HG03442 (cell line): ENCODE measurements around the gene GRIA3.
"Not testable (repeated sequence)": the region's sequence is repeated elsewhere in the genome, so short reads cannot be mapped to it uniquely, and the experiment has no call there.

Experiments used
- ATAC-seq: cut with Tn5 transposase; IDR thresholded peaks from one replicate; pipeline ENCODE4 v1.9.1; 2021; ENCODE audit warnings: mild to moderate bottlenecking, moderate library complexity; ENCODE audit not compliant: unreplicated experiment

GRIA3 gene

DNA sequence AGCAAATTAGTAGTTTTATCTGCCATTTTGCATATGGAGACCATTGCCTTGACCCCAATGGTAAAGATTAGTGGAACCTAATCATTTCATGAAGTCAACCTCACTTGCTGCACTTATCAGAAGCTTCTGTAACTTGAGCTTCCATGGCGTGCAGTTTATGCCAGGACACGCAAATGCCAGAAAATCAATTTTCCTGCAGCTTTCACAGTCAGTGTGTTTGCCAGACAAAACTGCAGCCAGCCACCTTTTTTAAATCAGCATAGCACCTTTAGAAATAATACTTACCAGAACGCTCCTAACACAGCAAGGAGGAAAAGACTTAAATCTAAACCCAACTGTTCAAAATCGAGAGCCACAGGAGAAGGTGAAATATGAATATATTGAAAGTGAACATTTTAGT lies 265.3 kb downstream of the GRIA3 start:
- no peak for ATAC-seq

DNA sequence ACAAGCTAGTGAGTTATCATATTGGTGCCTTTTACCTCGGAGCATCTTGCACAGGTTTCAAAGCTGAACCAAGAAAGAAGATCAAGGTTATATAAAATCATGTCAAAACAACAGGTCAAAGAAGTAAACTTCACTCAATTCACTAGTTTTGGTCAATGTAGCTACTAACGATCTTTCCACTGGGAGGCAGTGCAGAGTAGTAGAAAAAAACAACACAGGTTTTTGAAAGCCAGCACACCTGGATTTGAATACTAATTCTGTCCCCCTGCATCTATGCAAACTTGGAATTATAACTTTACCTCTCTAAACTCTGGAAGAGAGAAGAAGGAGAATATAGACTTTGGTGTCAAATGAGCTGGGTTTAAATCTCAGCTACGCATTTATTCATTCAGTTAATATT lies 266.1 kb downstream of the GRIA3 start:
- ATAC-seq = no peak

DNA sequence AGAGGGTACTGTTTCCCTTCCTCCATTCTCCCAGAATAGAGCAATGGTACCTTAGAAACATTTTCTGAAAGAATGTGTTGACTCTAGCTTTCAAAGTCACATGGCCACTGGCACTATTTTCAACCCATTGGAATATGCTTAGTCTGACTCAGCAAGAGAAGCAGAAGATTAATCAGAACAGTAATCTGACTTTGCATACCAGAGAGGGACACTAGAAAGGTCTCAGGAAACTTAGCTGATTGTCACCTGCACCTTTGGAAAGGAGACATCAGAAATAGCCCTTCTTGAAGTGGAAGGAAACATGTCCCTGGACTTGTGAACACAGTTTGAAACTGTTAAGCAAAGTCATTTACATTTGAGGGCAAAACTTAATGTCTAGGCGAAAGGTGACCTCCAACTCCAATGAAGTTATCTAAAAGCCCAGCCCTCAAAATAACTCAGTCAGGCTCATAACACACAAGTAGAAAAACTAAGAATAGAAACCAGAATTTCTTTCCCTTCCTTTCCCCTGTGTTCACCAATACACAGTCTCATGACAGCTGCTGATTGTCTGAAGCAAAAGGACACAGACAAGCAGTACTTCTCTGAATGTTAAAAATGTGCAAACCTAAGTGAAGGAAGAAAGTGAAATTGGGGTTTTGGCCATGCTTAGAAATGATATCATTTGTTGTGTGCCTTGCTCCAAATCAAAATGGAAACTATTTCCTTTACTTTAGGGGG lies 270.8 kb downstream of the GRIA3 start:
- ATAC-seq = no peak

DNA sequence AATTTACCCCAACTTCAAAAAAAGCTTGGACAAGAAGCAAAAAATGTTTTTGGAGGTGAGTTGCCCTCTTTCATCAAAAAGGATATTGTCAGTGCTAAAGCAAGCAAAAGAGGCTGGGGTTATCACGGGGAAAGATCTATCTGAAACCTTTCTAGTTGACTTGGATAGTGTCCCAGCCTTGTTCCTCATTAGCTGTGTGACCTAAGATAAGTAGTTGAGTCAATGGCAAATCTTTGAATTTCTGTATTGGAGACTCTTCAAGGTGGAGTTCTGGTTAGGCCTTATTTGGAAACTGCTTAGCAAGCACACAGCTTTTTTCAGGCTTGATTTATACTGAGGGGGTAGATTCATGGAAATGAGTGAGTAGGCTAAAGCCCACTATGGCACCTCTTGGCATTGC lies 271.6 kb downstream of the GRIA3 start:
- ATAC-seq = no peak

DNA sequence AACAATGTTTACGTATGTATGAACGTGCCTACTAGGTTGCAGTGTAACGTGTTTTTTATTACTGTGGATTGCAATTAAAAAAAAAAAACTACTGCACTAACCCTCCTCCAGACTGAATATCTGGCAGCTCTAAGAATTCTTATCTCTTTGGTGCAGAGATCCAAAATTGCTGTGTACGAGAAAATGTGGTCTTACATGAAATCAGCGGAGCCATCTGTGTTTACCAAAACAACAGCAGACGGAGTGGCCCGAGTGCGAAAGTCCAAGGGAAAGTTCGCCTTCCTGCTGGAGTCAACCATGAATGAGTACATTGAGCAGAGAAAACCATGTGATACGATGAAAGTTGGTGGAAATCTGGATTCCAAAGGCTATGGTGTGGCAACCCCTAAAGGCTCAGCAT lies 280.6 kb downstream of the GRIA3 start:
- ATAC-seq = no peak

DNA sequence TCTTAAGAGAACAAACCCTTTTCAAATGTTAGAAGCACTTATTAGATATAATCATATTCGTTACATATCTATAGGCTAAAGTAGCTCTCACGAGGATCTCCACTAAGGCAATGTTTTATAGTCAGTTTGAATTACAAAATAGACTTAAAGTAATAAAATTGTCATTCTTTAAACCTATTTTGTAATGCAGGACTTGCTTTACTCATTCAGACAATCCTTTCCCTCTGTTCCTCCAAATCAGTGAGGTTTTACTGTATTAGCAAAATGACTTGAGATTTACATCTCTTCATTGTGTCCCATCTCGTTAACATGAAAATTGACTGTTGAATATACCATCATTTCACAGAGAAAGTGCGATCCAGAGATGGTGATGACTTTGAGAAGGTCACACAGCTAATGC lies 284.4 kb downstream of the GRIA3 start:
- no peak for ATAC-seq

DNA sequence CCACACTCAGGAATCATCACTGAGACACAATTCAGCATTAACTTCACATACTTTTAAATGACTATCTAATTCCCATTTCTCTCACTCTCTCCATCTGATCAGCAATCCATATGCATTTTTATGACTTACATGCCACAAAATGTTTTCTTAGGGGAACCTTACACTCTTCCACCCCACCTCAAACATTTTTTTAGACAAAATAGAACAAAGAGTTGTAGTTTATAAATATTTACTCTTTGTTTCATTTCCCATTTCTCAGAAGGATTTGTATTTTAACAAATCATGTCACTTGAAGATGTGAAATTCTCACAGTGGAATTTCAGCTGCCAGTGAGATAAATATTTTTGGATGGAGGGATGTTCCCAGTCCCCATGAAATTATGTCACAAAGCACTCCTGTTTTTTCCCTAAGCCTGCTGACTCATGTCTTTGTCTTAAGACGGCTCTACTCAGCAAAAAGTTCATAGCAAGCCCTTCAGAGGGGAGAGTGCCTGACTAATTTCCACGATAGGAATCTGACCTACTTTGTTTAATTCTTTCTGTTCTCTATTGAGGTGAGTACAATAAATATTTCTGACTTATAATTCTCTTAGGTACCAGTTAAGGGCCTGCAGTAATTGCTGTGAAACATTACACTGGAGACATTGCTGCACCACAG lies 291.1 kb downstream of the GRIA3 start:
- no peak for ATAC-seq

DNA sequence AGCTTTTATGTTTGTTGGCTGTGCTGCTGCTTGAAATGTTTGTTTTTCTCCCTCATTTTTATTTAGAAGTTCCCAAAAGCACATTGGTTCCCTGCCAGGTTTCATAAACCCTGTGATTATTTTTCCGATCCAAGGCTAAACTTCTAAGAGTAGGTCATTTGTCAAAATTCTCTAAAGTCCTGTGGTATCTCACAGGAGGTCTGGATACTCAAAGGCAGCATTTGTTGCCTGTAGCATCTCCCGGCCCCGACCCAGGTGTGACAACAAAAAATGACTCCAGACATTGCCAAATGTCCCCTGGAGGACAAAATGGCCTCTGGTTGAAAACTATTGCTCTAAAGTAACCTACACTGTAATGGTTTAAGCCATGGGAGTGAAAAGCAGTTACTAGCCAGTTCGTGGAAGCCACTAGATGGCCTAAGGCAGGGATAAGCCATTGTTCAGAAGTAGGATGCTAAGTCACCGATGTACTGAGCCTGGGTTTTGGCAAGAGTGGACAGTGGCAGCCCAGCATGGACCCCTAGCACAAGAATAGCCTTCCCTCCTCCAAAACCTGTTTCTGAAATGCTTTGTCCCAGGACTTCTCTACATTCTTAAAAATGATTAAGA lies 292.6 kb downstream of the GRIA3 start:
- no peak for ATAC-seq

DNA sequence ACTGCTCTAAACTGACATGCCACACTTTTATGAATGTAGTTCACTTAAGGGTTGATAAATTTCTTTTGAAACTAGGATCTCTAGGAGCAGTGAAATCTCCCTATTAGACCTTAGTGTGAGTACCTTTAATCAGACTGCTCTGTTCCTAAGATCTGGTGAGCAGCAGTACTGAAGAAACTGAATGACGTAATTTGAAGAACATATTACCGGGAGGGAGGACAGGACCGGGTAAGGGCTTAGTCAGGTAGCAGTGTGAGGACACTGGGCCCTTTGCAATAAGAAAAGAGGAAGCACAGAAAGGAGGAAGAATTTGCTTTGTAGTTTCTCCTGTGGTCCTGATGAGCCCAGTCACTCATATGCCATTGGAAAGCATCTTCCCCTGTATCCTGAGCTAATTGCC lies 293.6 kb downstream of the GRIA3 start:
- no peak for ATAC-seq

DNA sequence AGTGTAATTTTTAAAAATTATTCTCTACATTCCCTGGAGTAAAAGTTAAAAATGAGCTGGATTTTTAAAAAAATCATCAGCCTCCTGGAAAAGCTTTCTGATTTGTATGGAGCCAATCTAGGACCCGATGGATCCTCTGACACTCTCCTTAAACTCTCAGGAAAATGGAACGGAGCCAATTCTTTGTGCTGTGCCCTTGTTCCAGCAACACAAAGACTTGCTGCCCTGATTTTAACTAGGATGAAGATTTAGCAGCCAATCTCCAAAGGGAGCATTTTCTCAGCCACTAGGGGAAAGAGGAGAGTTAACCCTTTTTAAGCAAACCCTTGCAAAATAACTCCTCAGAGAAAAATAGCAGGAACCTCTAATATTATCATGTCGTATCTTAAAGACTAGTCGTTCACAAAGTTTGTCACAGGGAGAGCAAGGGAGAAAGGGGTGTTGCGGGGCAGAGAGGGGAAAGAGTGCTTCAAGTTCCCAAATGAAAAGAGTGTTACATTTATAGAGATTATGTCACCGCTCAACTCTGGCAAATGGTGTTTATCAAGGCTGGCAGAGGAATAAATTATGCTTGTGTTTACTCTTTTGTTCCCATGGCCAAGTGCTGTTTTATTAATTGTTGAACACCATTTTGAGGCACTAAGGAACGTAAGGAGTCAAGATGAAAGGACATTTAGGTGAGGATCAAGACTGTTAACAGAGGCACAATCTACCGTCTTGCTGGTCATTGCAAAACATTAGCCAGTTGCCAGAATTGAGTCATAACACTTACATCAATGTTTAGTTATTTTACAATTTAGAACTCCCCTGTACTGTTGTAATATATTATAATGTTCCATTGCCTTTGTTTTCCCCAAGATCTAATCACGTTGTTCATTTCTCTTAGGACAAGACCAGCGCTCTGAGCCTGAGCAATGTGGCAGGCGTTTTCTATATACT lies 298.1 kb downstream of the GRIA3 start:
- ATAC-seq = no peak

DNA sequence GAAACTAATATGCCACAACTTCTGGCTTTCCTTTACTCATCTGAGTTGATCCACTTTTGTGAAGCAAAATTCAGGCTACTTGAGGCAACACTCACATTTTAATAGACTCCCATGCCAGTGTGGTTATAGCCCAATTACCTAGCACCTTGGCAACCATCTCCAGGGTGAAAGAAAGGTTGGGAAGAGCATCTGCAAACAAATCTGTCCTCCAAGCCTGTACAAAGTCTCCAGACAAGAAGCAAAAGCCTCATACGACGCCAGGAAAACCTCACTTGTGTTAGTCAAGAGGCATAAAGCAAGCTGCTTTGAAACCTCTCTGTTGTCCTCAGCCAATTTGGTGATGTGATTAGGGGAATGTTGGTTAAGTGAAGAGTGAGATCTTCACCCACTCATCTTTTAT lies 302.2 kb downstream of the GRIA3 start:
- no peak for ATAC-seq

DNA sequence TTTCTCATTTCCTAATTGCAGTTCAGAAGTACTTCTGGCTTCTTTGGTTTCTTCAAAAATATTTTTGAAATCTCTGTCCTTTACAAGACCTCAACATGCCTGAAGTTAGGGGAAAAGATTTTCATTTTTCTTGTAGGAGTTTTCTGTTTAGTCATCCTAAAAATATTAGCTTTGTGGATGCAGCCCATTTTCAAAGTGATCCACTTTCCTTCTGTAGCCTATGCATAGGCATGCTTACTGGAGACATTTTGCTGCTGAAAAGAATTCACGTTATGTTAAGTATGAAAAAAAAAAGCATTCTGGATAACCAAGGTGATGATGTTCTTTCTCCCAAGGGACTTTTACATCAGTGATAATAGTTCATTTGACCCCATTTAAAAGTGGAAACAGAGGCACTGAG lies 303.2 kb downstream of the GRIA3 start:
- ATAC-seq = no peak

DNA sequence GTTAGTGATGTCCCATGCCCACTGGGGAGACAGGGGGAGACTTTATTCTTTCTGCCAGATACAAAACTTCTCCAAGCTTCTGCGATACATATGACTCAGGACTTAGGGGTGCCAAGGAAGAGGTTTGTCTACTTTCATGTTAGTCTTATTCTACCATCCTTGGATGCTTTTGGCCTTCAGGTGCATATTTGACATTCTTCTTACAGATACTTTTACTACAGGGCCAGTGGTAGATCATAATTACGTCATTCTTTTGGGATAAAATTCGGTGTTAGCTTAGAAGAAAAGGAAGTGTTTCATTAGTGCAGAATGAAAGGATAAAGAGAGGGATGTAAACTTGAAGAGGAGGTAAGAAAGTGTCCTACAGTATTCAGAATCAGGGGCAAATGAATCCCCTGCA lies 303.6 kb downstream of the GRIA3 start:
- no peak for ATAC-seq

DNA sequence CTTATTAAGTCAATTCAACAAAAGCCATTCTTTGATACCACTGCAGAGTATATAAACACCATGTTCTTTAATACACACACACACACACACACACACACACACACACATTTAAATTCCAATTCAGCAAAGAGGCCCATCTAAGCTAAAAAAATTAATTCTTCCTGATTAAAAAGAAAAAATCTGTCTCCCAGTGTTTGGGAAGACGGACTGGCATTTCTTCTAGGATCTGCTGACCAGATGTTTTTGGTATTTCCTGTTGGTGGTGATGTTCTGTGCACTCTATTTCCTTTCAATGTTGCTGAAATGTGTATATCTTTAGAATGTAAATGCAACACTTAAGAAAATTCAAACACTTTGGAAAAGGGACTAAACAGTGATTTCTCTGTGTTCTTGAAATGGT lies 304.9 kb downstream of the GRIA3 start:
- ATAC-seq = no peak

DNA sequence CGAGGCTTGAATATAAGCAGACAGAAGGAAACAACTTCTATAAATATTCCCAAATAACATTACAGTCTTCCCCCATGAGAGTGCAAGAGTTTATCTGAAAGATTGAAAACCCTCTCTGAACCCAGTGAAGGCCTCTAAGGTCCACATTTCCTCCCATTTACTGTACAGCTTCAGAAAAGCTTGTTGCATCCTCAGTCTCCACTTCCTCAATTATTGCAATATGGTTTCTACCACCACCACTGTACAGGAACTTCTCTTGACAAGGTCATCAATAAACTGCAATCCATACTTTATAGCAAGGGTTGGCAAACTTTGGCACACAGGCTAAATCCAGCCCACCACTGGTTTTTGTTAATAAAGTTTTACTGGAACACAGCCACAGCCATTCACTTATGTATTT lies 309.8 kb downstream of the GRIA3 start:
- no peak for ATAC-seq

DNA sequence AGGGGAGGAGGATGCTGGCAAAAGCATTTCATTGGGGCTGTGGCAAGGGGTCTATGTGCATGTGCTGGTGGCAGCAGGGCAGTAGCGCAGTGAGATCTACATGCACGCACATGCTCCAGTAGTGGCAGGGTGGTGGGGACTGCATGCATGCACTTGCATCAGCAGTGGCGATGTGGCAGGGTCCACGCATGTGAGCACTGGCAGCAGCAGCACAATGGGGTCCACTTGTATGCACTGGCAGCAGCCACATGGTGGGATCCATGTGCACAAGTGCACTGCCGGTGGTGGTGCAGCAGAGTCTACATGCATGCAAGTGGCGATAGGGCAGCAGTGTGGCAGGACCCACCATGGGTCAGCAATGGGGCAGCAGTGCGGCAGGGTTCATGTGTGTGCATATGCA lies 315.7 kb downstream of the GRIA3 start:
- no peak for ATAC-seq

DNA sequence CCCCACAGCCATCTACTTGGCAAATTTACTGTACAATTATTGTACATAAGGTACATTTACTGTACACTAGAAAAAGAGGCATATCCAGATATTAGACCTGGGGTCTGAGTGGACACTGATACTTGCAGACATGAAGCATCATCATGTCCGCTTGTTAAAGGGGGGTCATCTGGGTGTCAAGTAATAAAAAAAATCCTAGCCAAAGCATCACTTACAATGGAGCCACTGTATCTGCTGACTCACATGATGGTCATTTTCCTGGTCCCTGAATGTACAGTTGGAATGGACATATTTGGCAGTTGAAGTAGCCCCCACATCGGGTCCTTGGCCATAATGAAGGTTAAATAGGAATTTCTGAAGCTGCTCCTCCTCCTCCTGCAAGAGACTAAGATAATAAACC lies 320.0 kb downstream of the GRIA3 start:
- ATAC-seq = no peak

DNA sequence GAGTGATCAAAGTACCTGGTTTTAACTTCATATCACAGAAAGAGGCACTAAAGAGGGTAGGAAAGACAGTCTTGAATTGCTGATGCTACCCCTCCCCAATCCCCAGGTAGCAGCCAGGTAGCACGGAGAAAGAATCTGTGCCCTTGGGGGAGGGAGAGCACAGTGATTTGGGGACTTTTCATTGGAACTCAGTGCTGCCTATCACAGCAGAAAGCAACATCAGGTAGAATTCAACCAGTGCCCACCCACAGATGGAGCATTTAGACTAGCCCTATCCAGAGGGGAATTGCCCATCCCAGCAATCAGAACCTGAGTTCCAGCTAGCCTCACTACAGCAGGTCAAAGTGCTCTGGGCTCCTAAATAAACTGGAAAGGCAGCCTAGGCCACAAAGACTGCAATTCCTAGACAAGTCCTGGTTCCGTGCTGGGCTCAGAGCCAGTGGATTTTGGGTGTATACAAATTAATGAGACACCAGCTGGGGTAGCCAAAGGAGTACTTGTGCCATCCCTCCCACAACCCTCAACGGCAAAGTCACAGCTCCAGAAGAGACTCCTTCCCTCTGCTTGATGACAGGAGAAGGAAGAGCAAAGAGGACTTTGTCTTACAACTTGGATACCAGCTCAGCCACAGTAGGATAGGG lies 320.7 kb downstream of the GRIA3 start:
- ATAC-seq = no peak

DNA sequence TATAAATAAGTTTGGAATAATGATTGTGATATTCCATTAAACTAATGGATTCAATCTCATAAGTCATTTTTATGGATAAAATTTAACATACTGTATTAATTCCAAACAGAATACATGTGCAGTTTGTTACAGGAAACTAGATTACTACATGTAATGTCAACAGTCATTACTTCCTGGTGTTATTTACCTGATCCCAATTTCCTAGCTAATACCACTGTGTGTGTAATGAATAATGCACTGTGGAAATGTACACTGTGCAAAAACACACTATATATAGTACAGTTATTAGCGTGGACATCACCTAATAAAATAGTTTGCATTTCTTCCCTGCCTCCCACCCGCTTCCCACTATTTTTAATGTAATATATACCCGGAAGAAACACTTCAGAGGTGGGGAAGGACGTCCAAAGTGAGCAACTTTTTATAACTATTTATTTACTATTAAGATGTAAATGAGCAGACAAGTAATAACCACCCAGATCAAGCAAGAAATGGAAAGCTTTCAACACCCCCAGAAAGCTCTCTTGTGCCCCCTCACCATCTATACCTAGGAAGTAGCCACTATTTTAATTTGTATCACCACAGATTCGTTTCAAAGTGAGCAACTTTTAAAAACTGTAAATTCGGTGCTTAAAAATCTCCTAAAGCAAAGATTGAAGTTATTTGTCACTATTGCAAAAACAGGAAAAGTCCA lies 329.7 kb downstream of the GRIA3 start:
- no peak for ATAC-seq

DNA sequence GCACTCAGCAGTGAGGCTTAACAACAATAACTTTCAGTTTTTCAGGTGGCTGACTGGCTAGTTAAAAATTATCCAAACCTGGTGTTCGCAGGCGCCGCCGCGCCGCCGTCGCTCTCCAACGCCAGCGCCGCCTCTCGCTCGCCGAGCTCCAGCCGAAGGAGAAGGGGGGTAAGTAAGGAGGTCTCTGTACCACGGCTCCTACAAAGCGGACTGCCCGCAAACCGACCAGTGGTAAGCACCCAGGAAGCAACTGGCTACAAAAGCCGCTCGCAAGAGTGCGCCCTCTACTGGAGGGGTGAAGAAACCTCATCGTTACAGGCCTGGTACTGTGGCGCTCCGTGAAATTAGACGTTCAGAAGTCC lies 330.2 kb downstream of the GRIA3 start:
- ATAC-seq = not testable (repeated sequence)
